IPS DF 4.7 (cell line): ENCODE measurements around the gene RAPGEF2.
"Not testable (repeated sequence)": the region's sequence is repeated elsewhere in the genome, so short reads cannot be mapped to it uniquely, and the experiment has no call there.

Experiments
- DNase-seq: peaks from one replicate; pipeline ENCODE4 v3.0.0-alpha.2; 2013; ENCODE audit warnings: low spot score; ENCODE audit errors: extremely low read depth

RAPGEF2 gene, protein sequence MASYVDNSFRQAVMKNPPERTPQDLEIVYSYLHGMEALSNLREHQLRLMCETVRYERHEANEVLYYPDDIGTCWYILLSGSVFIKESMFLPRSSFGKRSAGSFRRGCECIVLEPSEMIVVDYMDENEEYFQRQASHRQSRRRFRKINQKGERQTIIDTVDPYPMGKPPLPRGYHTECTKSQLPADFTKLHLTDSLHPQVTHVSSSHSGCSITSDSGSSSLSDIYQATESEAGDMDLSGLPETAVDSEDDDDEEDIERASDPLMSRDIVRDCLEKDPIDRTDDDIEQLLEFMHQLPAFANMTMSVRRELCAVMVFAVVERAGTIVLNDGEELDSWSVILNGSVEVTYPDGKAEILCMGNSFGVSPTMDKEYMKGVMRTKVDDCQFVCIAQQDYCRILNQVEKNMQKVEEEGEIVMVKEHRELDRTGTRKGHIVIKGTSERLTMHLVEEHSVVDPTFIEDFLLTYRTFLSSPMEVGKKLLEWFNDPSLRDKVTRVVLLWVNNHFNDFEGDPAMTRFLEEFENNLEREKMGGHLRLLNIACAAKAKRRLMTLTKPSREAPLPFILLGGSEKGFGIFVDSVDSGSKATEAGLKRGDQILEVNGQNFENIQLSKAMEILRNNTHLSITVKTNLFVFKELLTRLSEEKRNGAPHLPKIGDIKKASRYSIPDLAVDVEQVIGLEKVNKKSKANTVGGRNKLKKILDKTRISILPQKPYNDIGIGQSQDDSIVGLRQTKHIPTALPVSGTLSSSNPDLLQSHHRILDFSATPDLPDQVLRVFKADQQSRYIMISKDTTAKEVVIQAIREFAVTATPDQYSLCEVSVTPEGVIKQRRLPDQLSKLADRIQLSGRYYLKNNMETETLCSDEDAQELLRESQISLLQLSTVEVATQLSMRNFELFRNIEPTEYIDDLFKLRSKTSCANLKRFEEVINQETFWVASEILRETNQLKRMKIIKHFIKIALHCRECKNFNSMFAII (N-terminal part only)

DNA sequence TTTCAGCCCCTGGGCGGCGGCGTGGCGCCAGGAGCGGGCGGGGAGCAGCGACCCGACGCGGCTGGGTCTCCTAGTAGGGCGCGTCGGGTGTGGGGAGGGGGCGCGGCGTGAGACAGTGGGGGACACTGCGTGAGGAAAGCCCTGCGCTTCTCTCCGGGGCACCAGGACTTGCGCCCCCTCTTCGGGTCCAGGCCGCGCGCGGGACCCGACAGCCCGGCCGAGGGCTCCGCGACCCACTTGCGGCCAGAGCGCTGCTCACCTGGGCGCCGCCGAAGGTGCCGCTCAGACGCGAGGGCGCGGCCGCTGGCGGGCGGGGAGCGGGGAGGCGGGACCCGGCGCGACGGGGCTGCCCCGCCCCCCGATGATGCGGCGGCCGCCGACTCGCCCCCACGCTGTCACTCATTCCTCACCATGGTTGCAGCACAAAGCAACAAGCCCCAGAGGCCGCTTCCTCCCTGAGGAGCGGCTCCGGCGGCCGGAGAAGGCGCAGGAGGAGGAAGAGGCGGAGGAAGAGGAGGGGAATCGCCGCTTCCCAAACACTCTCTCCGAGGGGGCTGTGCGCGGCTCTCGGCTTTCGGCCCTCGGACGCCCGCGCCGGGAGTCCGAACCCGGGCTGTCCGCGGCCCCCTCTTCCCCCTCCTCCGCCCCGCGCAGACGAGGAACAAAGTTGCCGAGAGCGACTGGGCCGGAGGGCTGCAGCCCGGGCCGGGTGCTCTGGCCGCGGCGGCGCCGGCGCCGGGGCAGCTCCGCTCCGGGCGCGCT, at the start of gene RAPGEF2:
RAPGEF2 (plus strand) TSS at position 458 of the 762 bp plus-strand sequence. CDS start 1,084 bp downstream, outside the sequence.
- DNase-seq = no peak

DNA sequence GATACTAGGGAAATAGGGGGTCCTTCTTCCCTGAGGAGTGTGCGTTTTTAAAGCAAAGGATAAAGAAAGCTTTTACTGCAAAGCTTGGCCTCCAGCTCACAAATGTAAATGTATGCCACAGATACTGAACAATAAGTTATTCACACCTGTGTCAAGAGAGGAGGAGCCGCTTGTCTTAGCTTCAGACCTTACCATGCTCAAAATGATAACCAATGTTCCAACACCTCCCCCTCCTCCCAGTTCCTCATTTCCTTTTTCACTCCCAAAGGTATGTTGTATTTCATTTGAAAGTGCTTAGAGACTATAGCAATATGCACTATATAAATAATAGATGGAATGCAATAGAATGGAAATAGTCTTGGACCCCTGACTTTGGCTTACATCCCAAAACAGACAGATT, 47.0 kb upstream of the RAPGEF2 start:
- no peak for DNase-seq

DNA sequence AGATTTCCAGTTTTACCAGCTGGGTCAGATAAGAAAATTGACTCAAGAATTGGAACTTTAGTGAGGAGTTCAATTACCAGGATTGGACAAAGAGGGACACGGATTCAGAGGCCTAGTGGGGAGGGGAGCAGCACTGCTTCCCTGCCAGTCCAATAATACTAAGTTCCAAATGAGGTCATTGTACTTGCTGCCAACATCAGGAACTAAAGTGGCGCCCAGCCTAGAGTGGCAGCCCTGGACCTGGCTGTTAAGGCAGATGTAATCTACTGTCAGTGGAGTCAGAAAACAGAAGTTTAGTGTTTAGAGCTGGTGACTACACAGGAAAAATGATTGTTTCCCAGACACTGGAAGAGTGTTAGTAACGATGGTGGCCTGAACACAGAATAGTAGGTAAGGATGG, 42.7 kb upstream of the RAPGEF2 start:
- DNase-seq = no peak

DNA sequence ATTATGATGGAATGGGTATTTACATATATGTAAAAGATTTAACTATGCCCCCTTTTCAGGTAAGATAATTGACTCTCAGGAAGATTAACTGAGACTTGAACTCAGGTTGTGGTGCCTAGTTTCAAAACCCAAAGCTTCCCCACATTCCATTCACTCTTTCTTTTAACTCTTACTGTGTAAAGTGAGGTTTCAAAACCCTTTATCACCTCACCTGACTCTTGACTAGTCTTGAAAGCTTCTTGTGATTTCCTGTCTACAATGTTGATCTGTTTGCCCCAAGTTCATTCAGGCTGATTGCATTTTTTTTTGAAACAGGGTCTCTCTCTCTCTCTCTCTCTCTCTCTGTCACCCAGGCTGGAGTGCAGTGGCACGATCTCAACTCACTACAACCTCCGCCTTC, 40.5 kb upstream of the RAPGEF2 start:
- no peak for DNase-seq

DNA sequence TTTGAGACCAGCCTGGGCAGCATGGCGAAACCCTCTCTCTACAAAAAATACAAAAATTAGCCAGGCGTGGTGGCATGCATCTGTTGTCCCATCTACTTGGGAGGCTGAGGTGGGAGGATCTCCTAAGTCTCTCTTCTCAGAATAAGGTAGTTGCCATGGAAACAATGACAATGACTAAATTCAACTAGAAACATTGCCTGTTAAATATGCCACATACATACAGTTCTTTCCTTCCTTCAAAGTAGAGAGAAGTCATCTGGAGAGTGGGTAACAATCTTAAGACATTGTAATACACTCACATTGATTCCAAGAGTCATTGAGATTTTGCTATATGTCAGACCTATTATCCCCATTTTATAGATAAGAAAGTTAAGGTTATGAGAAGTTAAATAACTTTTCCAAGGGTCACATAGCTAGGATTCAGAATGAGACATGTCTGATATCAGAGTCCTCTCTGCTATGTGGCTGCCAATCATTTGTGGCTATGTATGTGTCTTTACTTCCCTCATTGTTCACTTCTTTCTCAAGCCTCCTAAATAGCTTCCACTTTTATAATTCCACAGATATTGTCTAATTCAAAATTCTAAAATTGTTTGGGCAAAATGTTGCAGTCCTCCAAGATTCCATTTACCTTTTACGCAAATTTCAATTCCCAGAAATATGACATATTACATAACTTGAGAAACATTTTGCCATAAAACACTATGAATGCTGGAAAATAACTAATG, 37.2 kb upstream of the RAPGEF2 start:
- DNase-seq = no peak

DNA sequence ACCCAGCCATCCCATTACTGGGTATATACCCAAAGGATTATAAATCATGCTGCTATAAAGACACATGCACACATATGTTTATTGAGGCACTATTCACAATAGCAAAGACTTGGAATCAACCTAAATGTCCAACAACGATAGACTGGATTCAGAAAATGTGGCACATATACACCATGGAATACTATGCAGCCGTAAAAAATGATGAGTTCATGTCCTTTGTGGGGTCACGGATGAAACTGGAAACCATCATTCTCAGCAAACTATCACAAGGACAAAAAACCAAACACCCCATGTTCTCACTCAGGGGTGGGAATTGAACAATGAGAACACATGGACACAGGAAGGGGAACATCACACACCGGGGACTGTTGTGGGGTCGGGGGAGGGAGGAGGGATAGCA, 34.7 kb upstream of the RAPGEF2 start:
- DNase-seq = not testable (repeated sequence)

DNA sequence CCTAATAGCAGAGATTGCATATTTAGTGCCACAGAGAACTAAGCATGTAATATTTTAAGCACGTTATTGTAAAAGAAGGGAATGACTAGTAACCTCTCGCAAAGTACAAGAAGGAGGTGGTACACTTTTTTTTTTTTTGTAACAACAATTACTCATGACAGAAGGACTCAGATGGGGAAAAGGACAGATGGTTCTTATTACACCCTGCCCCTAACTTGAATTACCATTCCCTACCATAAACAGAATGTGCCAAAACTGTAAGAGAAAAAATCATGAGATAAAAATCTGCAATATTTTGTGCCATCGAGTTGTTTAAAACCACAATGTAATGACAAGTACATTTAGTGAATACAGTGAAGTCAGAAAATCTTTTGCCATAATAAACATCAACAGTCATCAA, 33.0 kb upstream of the RAPGEF2 start:
- DNase-seq = no peak

DNA sequence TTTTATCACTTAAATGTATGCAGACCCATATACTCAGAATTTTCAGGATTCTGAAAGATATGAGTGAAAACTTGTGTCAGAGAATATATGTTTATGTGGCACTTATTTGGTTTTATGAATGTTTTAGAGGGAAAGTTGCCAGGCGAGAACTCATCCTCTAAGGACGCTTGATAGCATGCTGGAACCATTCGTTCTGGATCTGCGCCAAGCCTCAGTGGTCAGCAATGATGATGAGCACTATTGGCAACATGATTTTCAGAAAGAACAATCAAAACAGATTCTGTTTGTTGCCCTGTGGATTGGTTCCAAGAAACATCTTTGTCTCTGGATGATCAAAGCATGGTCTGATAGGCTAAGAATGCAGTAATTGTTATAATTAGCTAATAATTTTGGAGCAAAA, 32.1 kb upstream of the RAPGEF2 start:
- no peak for DNase-seq

DNA sequence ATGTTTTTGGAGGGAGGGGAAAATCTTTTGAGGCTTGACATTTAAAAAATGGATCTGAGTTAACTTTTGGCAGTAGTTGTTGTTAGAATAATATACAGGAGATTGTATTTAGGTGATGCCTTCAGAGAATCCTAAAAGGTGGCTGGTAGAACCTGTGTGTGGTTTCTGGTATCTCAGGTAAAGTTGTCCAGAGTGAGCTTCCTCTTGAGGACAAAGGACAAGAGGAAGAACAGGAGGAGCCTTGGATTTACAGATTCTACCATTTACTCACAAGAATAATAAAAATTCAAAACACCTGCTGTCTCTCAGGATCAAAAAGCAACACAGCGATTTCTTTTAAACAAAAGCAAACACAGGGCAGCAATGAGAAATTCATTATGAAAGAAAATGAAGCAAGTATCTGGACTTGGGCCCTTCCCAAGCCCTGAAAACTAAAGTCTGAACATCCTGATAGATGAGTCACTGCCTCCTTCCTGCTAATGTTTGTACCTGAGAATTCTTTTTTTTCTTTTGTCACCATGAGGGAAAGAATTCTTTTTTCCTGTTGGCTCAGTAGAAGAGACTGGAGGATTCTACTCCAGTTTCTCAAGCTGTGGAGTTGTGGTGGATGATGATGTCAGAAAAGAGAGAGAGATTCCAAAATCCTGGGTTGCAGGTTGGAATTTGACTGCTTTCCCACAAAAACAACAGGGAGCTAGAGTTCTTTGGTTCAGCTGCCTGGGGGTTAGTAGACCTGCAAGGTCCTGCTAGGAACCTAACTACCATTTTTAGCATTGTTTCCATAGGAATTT, 31.5 kb upstream of the RAPGEF2 start:
- peak; percentile 46 for DNase-seq

DNA sequence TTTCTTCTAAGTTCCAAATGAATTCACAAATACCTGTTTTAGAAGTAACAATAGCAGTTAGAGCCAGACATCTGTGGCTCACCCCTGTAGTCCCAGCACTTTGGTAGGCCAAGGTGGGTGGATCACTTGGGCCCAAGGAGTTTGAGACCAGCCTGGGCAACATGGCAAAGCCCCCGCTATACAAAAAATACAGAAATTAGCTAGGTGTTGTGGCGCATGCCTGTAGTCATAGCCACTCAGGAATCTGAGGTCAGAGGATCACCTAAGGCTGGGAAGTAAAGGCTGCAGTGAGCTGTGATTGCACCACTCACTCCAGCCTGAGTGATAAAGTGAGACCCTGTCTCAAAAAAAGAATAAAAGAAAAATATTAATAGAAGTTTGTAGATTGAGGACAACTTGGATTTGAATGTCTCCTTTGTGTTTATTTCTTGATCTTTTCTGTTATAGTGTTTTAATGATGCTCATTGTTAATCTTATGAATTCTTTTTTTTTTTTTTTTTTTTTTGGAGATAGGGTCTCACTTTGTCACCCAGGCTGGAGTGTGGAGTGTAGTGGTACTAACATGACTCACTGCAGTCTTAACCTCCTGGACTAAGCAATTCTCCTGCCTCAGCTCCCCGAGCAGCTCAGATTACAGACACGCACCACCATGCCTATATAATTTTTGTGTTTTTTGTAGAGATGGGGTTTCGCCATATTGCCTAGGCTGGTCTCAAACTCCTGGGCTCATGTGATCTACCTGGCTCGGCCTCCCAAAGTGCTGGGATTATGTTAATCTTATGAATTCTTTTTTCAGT, 30.7 kb upstream of the RAPGEF2 start:
- DNase-seq = no peak

DNA sequence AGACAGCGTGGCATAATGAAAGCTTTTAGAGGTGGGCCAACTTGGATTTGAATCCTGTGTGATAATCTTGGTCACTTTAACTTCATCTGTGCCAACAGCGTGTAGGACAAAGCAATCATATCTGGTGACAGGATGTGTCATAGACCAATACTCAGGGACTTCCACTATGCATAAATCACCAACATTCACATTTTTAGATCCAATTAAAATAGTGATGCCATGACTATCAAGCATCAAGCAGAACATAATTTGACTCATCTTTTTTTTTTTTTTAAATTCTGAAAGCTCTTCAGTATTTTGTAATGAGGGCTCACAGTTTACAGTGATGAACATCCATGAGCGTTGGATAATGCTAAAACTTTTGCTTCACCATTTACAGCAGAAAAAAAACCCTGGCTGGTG, 27.3 kb upstream of the RAPGEF2 start:
- no peak for DNase-seq

DNA sequence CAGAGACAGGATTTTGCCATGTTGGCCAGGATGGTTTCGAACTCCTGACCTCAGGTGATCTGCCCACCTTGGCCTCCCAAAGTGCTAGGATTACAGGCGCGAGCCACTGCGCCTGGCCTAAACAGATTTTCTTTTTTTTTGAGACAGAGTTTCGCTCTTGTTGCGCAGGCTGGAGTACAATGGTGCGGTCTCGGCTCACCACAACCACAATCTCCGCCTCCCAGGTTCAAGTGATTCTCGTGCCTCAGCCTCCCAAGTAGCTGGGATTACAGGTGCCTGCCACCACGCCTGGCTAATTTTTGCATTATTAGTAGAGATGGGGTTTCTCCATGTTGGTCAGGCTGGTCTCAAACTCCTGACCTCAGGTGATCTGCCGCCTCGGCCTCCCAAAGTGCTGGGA, 25.9 kb upstream of the RAPGEF2 start:
- DNase-seq = not testable (repeated sequence)

DNA sequence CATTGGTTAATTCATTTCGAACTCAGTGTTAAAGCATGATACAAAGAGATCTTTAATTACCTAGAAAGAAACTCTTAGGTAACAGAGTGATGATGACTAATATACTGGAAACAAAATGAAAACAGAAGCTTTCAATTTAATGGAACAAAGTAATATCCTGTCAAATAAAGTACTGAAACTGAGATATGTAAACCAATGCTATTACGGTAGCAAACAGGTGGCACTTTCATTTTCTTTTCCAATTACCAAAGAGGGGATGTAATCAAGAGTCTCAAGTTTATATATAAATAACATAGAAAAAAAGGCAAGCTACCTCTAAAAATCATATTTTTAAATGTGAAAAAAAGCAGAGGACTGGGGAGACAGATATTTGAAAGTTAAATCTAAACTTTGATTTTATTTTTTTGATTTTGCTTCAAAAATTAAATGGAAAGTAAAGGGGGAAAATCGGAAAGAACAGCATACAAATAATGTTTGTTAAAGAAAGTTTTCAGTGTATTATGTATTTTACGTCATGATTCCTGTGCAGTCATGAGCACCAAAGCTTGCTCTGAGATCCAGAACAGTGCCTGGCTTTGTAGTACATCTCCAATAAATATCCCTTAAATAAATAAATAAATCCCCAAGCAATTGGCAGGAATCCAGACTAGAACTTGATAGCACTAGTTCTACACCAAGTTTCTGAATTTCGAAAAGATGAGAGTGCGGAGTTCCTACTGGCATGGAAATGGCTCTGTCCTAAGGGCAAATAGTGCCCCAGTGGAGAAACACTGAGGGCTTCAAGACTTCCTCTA, 25.0 kb upstream of the RAPGEF2 start:
- DNase-seq = no peak

DNA sequence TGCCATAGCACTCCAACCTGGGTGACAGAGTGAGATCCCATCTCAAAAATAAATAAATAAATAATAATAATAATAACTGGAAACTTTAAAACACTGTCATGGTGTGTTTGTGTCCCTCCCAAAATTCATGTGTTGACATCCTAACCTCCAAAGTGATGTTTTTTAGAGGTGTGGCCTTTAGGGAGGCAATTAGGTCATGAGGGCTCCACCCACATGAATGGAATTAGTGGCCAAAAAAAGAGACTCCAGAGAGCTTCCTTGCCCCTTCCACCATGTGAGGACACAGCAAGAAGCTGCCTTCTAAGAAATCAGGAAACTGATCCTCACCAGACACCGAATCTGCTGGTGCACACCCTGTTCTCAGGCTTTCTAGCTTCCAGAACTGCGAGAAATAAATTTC, 23.8 kb upstream of the RAPGEF2 start:
- DNase-seq = no peak

DNA sequence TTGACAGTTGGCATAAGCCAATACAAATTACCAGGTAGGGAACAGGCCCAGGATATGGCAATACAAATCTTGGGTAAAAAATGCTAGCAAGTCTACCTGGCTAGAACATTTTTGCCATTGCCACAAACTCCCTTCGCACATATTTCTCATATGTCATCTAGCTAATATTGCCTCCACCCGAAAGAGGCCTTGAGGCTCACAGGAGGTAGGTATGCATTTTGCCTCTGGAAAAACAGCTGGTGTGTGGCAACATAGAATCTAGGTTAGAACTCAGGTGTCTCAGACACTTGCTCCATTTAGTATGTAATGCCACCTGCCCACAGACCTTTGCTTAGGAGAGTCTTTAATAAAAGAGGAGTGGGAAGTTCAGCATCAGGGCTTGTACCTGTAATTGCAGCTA, 16.3 kb upstream of the RAPGEF2 start:
- DNase-seq = no peak

DNA sequence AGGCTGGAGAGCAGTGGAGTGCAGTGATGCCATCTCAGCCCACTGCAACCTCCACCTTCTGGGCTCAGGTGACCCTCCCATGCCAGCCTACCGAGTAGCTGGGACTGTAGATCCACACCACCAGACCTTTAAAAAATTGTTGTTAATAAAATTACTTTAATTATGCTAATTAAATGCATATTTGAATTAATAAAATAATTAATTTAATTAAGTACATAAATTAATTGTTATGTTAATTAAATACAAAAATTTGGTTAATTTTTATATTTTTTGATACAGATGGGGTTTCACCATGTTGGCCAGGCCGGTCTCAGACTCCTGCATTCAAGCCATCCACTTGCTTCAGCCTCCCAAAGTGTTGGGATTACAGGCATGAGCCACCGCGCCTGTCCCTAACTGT, 12.6 kb upstream of the RAPGEF2 start:
- DNase-seq = no peak

DNA sequence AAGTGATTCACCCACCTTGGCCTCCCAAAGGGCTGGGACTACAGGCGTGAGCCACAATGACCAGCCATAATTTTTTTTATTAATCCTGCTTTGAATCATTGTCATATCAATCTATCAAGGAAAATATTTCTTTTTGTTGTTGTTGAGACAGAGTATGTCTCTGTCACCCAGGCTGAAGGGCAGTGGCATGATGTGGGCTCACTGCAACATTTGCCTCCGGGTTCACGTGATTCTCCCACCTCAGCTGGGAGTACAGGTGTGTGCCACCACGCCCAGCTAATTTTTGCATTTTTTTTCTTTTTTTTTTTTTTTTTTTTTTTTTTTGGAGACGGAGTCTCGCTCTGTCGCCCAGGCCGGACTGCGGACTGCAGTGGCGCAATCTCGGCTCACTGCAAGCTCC, 8.7 kb upstream of the RAPGEF2 start:
- not testable (repeated sequence) for DNase-seq

DNA sequence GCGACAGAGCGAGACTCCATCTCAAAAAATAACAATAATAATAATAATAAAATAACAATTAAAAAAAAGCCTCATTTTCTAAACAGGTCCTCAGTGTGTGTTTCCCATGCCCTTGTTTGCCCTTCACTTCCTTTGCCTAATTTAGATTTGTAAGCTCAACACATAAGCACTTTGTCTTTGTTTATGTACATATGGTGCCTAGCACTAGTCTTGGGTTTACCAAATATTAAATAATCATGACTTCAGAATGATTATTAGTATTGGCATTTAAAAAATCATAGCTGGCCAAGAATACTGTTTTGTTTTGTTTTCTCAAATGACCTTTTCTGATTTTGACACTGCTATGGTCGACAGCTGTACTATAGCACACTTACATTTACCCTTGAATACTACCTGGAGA, 6.4 kb upstream of the RAPGEF2 start:
- DNase-seq = no peak
